ENCODE data around the gene CDS2.

The CDS2 gene

GRCh38 chr20:5120185-5120476 is 6.7 kb upstream of the CDS2 start:
- Histone ChIP-seq H3K4me1 (ENCODE audit: insufficient read depth, low read length, severe bottlenecking) (peaks cover 51% of the 10 kb centered on the region), H3K9me3 (ENCODE audit: low read length) (no peaks in the 10 kb centered on the region), H3K4me2 (ENCODE audit: low read length) (peak overlapping the region; percentile 99), H3K27ac (ENCODE audit: low read depth, low read length, poor library complexity, severe bottlenecking) (peak overlapping the region; percentile 90), H3K79me2 (ENCODE audit: insufficient read depth, low read length) (peaks cover 24% of the 10 kb centered on the region), H3K9me2 (ENCODE audit: low read depth, low read length) (no peaks in the 10 kb centered on the region), H2AFZ (ENCODE audit: low read length) (no peak overlapping the region), H3K36me3 (ENCODE audit: insufficient read depth, low read length) (peaks cover 40% of the 10 kb centered on the region), H3K9ac (ENCODE audit: low read length) (peak overlapping the region; percentile 84), H3K4me3 (ENCODE audit: low read depth, low read length, poor library complexity, severe bottlenecking) (peak overlapping the region; percentile 77), H4K20me1 (ENCODE audit: insufficient read depth, low read length) (peaks cover 6% of the 10 kb centered on the region; the same call in 1 of the 2 replicates), H3K27me3 (ENCODE audit: insufficient read depth, low read length) (no peaks in the 10 kb centered on the region), H3F3A (ENCODE audit: insufficient read depth, low read length) (peaks cover 28% of the 10 kb centered on the region)
- TF ChIP-seq EZH2 (IDR thresholded peaks at IDR 0.05; ENCODE audit: borderline replicate concordance, low read length) (no peak), CTCF (IDR thresholded peaks at IDR 0.05; ENCODE audit: low read length) (no peak)

GRCh38 chr20:5122873-5123260 is 3.9 kb upstream of the CDS2 start:
- Histone ChIP-seq H3K9me3 (ENCODE audit: low read length) (no peaks in the 10 kb centered on the region), H3K27ac (ENCODE audit: low read depth, low read length, poor library complexity, severe bottlenecking) (peak overlapping the region; percentile 9), H3F3A (ENCODE audit: insufficient read depth, low read length) (0 out of 2 replicates have a peak, but pooled peaks cover 6% of the 10 kb centered on the region), H3K4me2 (ENCODE audit: low read length) (no peak overlapping the region), H3K4me1 (ENCODE audit: insufficient read depth, low read length, severe bottlenecking) (peaks cover 34% of the 10 kb centered on the region), H4K20me1 (ENCODE audit: insufficient read depth, low read length) (0 out of 2 replicates have a peak, but pooled peaks cover 4% of the 10 kb centered on the region), H3K9ac (ENCODE audit: low read length) (no peak overlapping the region), H3K36me3 (ENCODE audit: insufficient read depth, low read length) (peaks cover 13% of the 10 kb centered on the region), H2AFZ (ENCODE audit: low read length) (no peak overlapping the region), H3K79me2 (ENCODE audit: insufficient read depth, low read length) (peaks cover 14% of the 10 kb centered on the region), H3K9me2 (ENCODE audit: low read depth, low read length) (no peaks in the 10 kb centered on the region), H3K4me3 (ENCODE audit: low read depth, low read length, poor library complexity, severe bottlenecking) (no peak overlapping the region), H3K27me3 (ENCODE audit: insufficient read depth, low read length) (no peaks in the 10 kb centered on the region)
- TF ChIP-seq CTCF (IDR thresholded peaks at IDR 0.05; ENCODE audit: low read length), result no peak
- no peak for TF ChIP-seq EZH2 (IDR thresholded peaks at IDR 0.05; ENCODE audit: borderline replicate concordance, low read length)

GRCh38 chr20:5127204-5127858 is 523 bp downstream of the CDS2 start:
- H2AFZ ChIP-seq (ENCODE audit: low read length), result no peak overlapping the region
- H3K27me3 ChIP-seq (ENCODE audit: insufficient read depth, low read length), result no peaks in the 10 kb centered on the region
- peaks cover 39% of the 10 kb centered on the region for H3K4me1 ChIP-seq (ENCODE audit: insufficient read depth, low read length, severe bottlenecking)
- no peaks in the 10 kb centered on the region for H3K9me2 ChIP-seq (ENCODE audit: low read depth, low read length)
- H3F3A ChIP-seq (ENCODE audit: insufficient read depth, low read length), result no peaks in the 10 kb centered on the region
- H3K4me3 ChIP-seq (ENCODE audit: low read depth, low read length, poor library complexity, severe bottlenecking), result peak overlapping the region; percentile 67
- no peaks in the 10 kb centered on the region for H3K36me3 ChIP-seq (ENCODE audit: insufficient read depth, low read length)
- H3K4me2 ChIP-seq (ENCODE audit: low read length), result peak overlapping the region; percentile 73
- peaks cover 25% of the 10 kb centered on the region; the same call in 1 of the 2 replicates for H3K79me2 ChIP-seq (ENCODE audit: insufficient read depth, low read length)
- H3K27ac ChIP-seq (ENCODE audit: low read depth, low read length, poor library complexity, severe bottlenecking), result peak overlapping the region; percentile 51
- no peaks in the 10 kb centered on the region for H4K20me1 ChIP-seq (ENCODE audit: insufficient read depth, low read length)
- no peaks in the 10 kb centered on the region for H3K9me3 ChIP-seq (ENCODE audit: low read length)
- peak overlapping the region; percentile 64 for H3K9ac ChIP-seq (ENCODE audit: low read length)
- TF ChIP-seq CTCF (IDR thresholded peaks at IDR 0.05; ENCODE audit: low read length) (no peak), EZH2 (IDR thresholded peaks at IDR 0.05; ENCODE audit: borderline replicate concordance, low read length) (no peak)

Measured in OCI-LY1 (cell line).